Astrocyte (in vitro differentiated cells and primary cell): ENCODE measurements around the gene FYCO1. TPM values are rescaled to one million over a fixed set of nuclear protein-coding genes. Genes with fewer than 3 reads are reported as not detected.

Experiments used
- DNase-seq: peaks from one replicate; pipeline ENCODE4 v3.0.0-alpha.2; 2010; ENCODE audit warnings: low read depth
- FAIRE-seq: peaks from 2 replicates; lab custom pipeline; 2011; peaks lifted over from hg19 to GRCh38; lab: Jason Lieb, UNC
- H2AFZ ChIP-seq: 2 replicates; pipeline ENCODE4 v1.6.0; 2012; ENCODE audit warnings: low read depth, low read length, inconsistent platforms
- H3K27ac ChIP-seq: 2 replicates; pipeline ENCODE4 v1.5.1; 2011; ENCODE audit warnings: low read depth, low read length, inconsistent platforms
- H3K27me3 ChIP-seq: 2 replicates; pipeline ENCODE4 v1.6.0; 2011; ENCODE audit warnings: low read length, inconsistent platforms; ENCODE audit not compliant: insufficient read depth
- H3K36me3 ChIP-seq: 2 replicates; pipeline ENCODE4 v1.5.1; 2011; ENCODE audit warnings: low read length, inconsistent platforms; ENCODE audit not compliant: insufficient read depth
- H3K4me1 ChIP-seq: 2 replicates; pipeline ENCODE4 v1.5.1; 2011; ENCODE audit warnings: low read length, inconsistent platforms; ENCODE audit not compliant: insufficient read depth
- H3K4me2 ChIP-seq: 2 replicates; pipeline ENCODE4 v1.6.0; 2012; ENCODE audit warnings: low read length, inconsistent platforms
- H3K4me3 ChIP-seq: 2 replicates; pipeline ENCODE4 v1.5.1; 2011; ENCODE audit warnings: low read depth, mild to moderate bottlenecking, low read length, inconsistent platforms; ENCODE audit not compliant: insufficient read depth
- H3K79me2 ChIP-seq: 2 replicates; pipeline ENCODE4 v1.6.0; 2012; ENCODE audit warnings: mild to moderate bottlenecking, low read length, inconsistent platforms; ENCODE audit not compliant: insufficient read depth
- H3K9ac ChIP-seq: 2 replicates; pipeline ENCODE4 v1.6.0; 2012; ENCODE audit warnings: mild to moderate bottlenecking, low read length, inconsistent platforms
- H3K9me3 ChIP-seq: 2 replicates; pipeline ENCODE4 v1.5.1; 2012; ENCODE audit warnings: low read depth, mild to moderate bottlenecking, low read length, inconsistent platforms; ENCODE audit not compliant: insufficient read depth
- H4K20me1 ChIP-seq: 2 replicates; pipeline ENCODE4 v1.6.0; 2012; ENCODE audit warnings: low read length, inconsistent platforms; ENCODE audit not compliant: insufficient read depth
- H3K27ac Mint-ChIP-seq: one replicate; pipeline ENCODE4 v1.8.0; 2021; ENCODE audit warnings: mild to moderate bottlenecking, mixed read lengths; ENCODE audit not compliant: unreplicated experiment
- H3K27me3 Mint-ChIP-seq: one replicate; pipeline ENCODE4 v1.8.0; 2021; ENCODE audit warnings: low read depth, mixed read lengths; ENCODE audit not compliant: unreplicated experiment
- H3K36me3 Mint-ChIP-seq: one replicate; pipeline ENCODE4 v1.8.0; 2021; ENCODE audit warnings: low read depth, mixed read lengths; ENCODE audit not compliant: unreplicated experiment
- H3K4me1 Mint-ChIP-seq: one replicate; pipeline ENCODE4 v1.8.0; 2021; ENCODE audit warnings: low read depth, mixed read lengths; ENCODE audit not compliant: unreplicated experiment
- H3K4me3 Mint-ChIP-seq: one replicate; pipeline ENCODE4 v1.8.0; 2021; ENCODE audit warnings: mild to moderate bottlenecking, moderate library complexity, mixed read lengths; ENCODE audit not compliant: unreplicated experiment
- H3K9me3 Mint-ChIP-seq: one replicate; pipeline ENCODE4 v1.8.0; 2021; ENCODE audit warnings: mild to moderate bottlenecking, mixed read lengths; ENCODE audit not compliant: unreplicated experiment
- CTCF ChIP-seq: IDR thresholded peaks from 2 replicates; pipeline ENCODE4 v1.5.1; 2011; ENCODE audit warnings: low read depth, mild to moderate bottlenecking, inconsistent platforms, low read length, moderate library complexity; ENCODE audit not compliant: insufficient read depth
- EZH2 ChIP-seq: IDR thresholded peaks from 2 replicates; pipeline ENCODE4 v1.6.1; 2012; ENCODE audit warnings: mild to moderate bottlenecking, low read length, inconsistent platforms; ENCODE audit not compliant: insufficient read depth
- total RNA-seq: library from RNA; stranded (reverse); gene quantifications from 2 replicates; pipeline ENCODE4 v1.2.1, GENCODE V29; 2021

The FYCO1 gene
- total RNA-seq, 1 donor from 2014 or later: 19.7 TPM

- no peak for TF ChIP-seq CTCF
- no peak for TF ChIP-seq EZH2
- H4K20me1 ChIP-seq: no peaks in the 10 kb centered on the region
- peaks cover 17% of the 10 kb centered on the region for H3K27me3 Mint-ChIP-seq
These were observed 107.7 kb downstream of the FYCO1 start for GRCh38 chr3:45887759-45888511.

GRCh38 chr3:45887285-45887684 is 108.3 kb downstream of the FYCO1 start:
- H3K27ac Mint-ChIP-seq: no peak overlapping the region
- Histone ChIP-seq H3K27me3 (peaks cover 12% of the 10 kb centered on the region), H3K36me3 (no peaks in the 10 kb centered on the region), H3K4me2 (no peak overlapping the region), H3K9me3 (no peaks in the 10 kb centered on the region), H3K4me3 (no peak overlapping the region), H3K4me1 (no peaks in the 10 kb centered on the region), H3K27ac (no peak overlapping the region), H4K20me1 (no peaks in the 10 kb centered on the region), H2AFZ (no peak overlapping the region), H3K9ac (no peak overlapping the region), H3K79me2 (no peaks in the 10 kb centered on the region)
- DNase-seq (no peak), FAIRE-seq (no peak)
- no peak for TF ChIP-seq CTCF
- no peak for TF ChIP-seq EZH2
- H3K4me3 Mint-ChIP-seq: no peak overlapping the region
- no peaks in the 10 kb centered on the region for H3K36me3 Mint-ChIP-seq
- H3K4me1 Mint-ChIP-seq: no peaks in the 10 kb centered on the region
- H3K9me3 Mint-ChIP-seq: peaks cover 4% of the 10 kb centered on the region
- peaks cover 17% of the 10 kb centered on the region for H3K27me3 Mint-ChIP-seq

More at GRCh38 chr3:45887759-45888511, 107.7 kb downstream of the FYCO1 start:
- no peak overlapping the region for H3K4me3 Mint-ChIP-seq
- FAIRE-seq: no peak
- Histone ChIP-seq H3K27me3 (peaks cover 12% of the 10 kb centered on the region), H3K79me2 (no peaks in the 10 kb centered on the region), H3K4me2 (no peak overlapping the region), H3K9me3 (no peaks in the 10 kb centered on the region), H3K36me3 (no peaks in the 10 kb centered on the region), H3K27ac (no peak overlapping the region), H3K4me1 (no peaks in the 10 kb centered on the region), H3K9ac (no peak overlapping the region), H3K4me3 (no peak overlapping the region), H2AFZ (no peak overlapping the region)
- H3K9me3 Mint-ChIP-seq: peaks cover 4% of the 10 kb centered on the region
- no peaks in the 10 kb centered on the region for H3K36me3 Mint-ChIP-seq
- H3K4me1 Mint-ChIP-seq: no peaks in the 10 kb centered on the region
- H3K27ac Mint-ChIP-seq: no peak overlapping the region
- DNase-seq: peak; percentile 6
